ENCODE results near the gene PDGFA. TPM values are rescaled to one million over a fixed set of nuclear protein-coding genes. Genes with fewer than 3 reads are reported as not detected.

PDGFA gene
- total RNA-seq, 2 donors from 2014 or later, result 34.9 to 50.5 TPM

DNA sequence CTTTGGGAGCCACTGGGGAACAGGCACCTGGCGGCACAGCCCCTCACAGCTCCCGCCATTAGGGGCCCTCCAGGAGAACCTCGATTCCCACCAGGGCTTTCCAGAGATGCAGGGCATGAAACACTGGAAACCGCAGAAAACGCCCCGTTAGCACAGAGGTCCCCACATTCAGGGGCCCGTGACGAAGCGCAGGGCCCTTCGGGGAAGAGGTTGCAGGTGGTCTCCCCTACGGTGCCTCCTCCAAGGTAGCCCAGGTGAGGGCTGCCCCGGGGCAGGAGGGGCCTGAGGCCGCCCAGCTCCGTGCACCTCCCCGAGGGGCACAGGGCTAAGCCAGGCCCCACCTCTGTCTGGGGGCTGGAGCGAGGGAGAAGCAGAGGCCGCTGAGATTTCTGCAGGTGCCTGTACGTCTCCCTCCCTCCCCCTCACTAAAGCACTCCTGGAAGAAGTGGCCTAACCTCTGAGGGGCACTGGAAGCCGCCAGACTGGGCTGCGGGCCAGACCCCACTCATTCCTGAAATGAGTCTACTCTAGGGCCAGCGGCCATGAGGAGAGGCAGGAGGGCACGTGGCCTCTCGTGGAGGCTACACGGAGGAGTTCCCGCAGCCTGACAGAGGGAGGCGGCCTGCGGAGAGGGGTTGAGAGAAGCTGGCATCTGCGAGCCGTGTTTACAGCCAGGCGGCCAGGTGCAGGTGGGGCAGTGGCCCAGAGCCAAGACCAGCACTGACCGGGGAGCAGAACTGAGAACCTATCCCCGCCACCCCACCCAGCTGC lies 6.9 kb downstream of the PDGFA start:
- H3K4me3 ChIP-seq, result no peak overlapping the region
- H3K4me1 ChIP-seq, result peaks cover 18% of the 10 kb centered on the region
- no peaks in the 10 kb centered on the region for H3K27me3 ChIP-seq
- peaks cover 4% of the 10 kb centered on the region for H3K36me3 ChIP-seq
- no peak for TF ChIP-seq CTCF (IDR thresholded peaks at IDR 0.05)
- H3K9me3 ChIP-seq, result no peaks in the 10 kb centered on the region
- intact Hi-C loops (cut with DNase I), result no loop called here
- peak overlapping the region; percentile 12 for H3K27ac ChIP-seq
- peak overlapping the region in 1 of 2 donors; percentile 61 for H3K9ac ChIP-seq (ENCODE audit: low read depth in 2 of 2, low read length in 2 of 2)
- DNase-seq, result peak; percentile 87

DNA sequence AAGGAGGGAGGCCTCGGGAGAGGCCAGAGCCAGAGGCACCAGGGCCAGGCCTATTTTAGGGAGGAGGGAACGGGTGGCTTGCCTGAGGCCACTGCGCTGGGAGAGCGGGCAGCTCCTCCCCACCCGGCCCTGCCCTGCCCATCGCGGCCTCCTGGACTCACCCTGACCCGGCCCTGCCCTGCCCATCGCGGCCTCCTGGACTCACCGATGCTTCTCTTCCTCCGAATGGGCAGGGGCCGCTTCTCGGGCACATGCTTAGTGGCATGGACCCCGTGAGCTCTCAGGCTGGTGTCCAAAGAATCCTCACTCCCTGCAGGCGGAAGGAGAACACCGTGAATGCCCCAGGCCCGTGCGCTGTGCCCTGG lies 7.5 kb downstream of the PDGFA start:
- peak; percentile 63 for DNase-seq
- Histone ChIP-seq H3K27ac (no peak overlapping the region), H3K9ac (ENCODE audit: low read depth in 2 of 2, low read length in 2 of 2) (peak overlapping the region in 1 of 2 donors; percentile 61), H3K9me3 (no peaks in the 10 kb centered on the region), H3K4me1 (peaks cover 18% of the 10 kb centered on the region), H3K4me3 (no peak overlapping the region), H3K27me3 (no peaks in the 10 kb centered on the region), H3K36me3 (peaks cover 4% of the 10 kb centered on the region)
- no peak for TF ChIP-seq CTCF (IDR thresholded peaks at IDR 0.05)
- intact Hi-C loops (cut with DNase I), result no loop called here

DNA sequence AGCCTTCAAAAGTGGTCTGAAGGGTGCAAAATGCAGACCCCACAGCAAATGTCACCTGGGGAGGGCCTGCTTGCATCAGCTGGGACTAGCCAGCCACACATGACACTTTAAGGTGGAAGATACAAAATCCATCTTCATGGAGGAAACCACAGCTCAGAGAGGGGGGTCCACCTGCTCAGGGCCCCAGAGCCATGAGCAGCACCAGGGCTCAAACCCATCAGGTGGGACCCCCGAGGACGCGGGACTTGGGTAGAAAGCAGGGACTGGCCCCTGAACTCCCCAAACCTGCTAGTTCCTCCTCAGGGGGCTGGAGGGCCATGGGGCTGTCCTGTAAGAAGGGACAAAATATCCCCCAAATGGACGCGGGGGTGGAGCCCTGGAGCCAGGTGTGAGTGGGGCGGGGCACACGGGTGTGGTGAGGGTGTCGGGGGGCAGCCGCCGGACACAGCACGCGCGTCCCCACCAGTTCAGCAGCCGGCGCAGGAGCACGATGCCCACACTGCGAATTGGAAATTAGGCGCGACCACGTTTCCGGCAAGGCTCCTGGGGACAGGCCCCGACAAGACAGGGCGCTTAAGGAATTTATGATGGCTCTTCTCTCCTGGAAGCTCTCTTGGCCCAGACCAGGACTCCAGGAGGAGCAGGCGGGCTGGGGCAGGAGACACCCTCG lies 8.0 kb downstream of the PDGFA start:
- H3K4me3 ChIP-seq, result no peak overlapping the region
- no peak overlapping the region for H3K27ac ChIP-seq
- H3K9me3 ChIP-seq, result no peaks in the 10 kb centered on the region
- TF ChIP-seq CTCF (IDR thresholded peaks at IDR 0.05), result no peak
- no peaks in the 10 kb centered on the region for H3K27me3 ChIP-seq
- peaks cover 18% of the 10 kb centered on the region for H3K4me1 ChIP-seq
- H3K9ac ChIP-seq (ENCODE audit: low read depth in 2 of 2, low read length in 2 of 2), result no peak overlapping the region
- no peak for DNase-seq
- H3K36me3 ChIP-seq, result peaks cover 4% of the 10 kb centered on the region
- intact Hi-C loops (cut with DNase I), result no loop called here

GRCh38 chr7:510782-511281 lies 8.8 kb downstream of the PDGFA start:
- DNase-seq, result no peak
- no peak overlapping the region for H3K27ac ChIP-seq
- H3K27me3 ChIP-seq, result no peaks in the 10 kb centered on the region
- H3K4me3 ChIP-seq, result no peak overlapping the region
- intact Hi-C loops (cut with DNase I), result no loop called here
- H3K9ac ChIP-seq (ENCODE audit: low read depth in 2 of 2, low read length in 2 of 2), result no peak overlapping the region
- H3K9me3 ChIP-seq, result no peaks in the 10 kb centered on the region
- TF ChIP-seq CTCF (IDR thresholded peaks at IDR 0.05), result no peak
- peaks cover 4% of the 10 kb centered on the region for H3K36me3 ChIP-seq
- peaks cover 14% of the 10 kb centered on the region for H3K4me1 ChIP-seq

DNA sequence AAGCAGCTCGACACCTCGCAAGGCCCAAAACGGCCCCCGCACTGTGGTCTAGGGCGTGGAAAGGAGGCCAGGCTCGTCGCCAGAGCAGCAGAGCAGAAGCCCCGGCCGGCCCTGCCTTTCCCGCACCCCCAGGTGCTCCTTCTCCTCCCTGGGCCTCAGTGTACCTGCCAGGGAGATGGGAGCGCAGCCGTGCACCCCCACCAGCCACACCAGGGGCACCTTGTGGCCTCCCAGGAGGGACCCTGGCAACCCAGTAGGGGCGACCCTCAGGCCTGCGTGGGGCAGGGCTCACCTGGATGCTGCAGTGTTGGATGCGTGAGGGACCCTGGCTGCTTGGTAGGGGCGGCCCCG lies 9.5 kb downstream of the PDGFA start:
- no peak overlapping the region for H3K4me3 ChIP-seq
- no peaks in the 10 kb centered on the region for H3K27me3 ChIP-seq
- H3K36me3 ChIP-seq, result peaks cover 4% of the 10 kb centered on the region
- no peak overlapping the region for H3K27ac ChIP-seq
- TF ChIP-seq CTCF (IDR thresholded peaks at IDR 0.05), result no peak
- H3K9ac ChIP-seq (ENCODE audit: low read depth in 2 of 2, low read length in 2 of 2), result no peak overlapping the region
- peaks cover 20% of the 10 kb centered on the region for H3K4me1 ChIP-seq
- intact Hi-C loops (cut with DNase I), result no loop called here
- H3K9me3 ChIP-seq, result no peaks in the 10 kb centered on the region
- DNase-seq, result no peak

Data from colonic mucosa (tissue), 4 donors.